AG10803 (cell line): Measurements from ENCODE around the gene ARL8B.
A peak's percentile ranks its signal among the peaks of the same experiment; 100 is the strongest.
"Not testable (repeated sequence)": the region's sequence is repeated elsewhere in the genome, so short reads cannot be mapped to it uniquely, and the experiment has no call there.

Source experiments
- DNase-seq: peaks from one replicate; pipeline ENCODE4 v3.0.0; 2010; ENCODE audit warnings: low read depth
- H3K4me3 ChIP-seq: 2 replicates; pipeline ENCODE4 v1.5.1; 2011; ENCODE audit warnings: mild to moderate bottlenecking, low read length, control low read depth
- TF ChIP-seq, protein P1 (sequence below): conservative IDR thresholded peaks from 2 replicates; pipeline ENCODE4 v1.5.1; 2011; ENCODE audit warnings: mild to moderate bottlenecking, low read length, control low read depth, inconsistent platforms

Gene ARL8B

DNA sequence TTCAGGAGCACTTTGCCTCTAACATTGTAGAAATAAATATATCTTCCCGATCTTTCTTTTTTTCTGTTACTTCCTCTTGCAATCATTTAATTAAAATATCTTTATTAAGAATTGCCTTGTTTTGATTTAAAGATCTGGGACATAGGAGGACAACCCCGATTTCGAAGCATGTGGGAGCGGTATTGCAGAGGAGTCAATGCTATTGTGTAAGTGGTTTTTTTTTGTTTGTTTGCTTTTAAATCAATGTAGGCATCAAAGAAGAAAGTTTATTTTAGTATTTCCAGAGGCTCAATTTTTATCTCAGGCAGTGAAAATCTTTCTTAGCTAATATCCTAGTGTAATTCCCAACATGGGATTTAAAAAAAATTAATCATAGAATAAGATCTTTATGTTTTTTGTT, 49.9 kb downstream of the ARL8B start:
- TF ChIP-seq, protein P1, sequence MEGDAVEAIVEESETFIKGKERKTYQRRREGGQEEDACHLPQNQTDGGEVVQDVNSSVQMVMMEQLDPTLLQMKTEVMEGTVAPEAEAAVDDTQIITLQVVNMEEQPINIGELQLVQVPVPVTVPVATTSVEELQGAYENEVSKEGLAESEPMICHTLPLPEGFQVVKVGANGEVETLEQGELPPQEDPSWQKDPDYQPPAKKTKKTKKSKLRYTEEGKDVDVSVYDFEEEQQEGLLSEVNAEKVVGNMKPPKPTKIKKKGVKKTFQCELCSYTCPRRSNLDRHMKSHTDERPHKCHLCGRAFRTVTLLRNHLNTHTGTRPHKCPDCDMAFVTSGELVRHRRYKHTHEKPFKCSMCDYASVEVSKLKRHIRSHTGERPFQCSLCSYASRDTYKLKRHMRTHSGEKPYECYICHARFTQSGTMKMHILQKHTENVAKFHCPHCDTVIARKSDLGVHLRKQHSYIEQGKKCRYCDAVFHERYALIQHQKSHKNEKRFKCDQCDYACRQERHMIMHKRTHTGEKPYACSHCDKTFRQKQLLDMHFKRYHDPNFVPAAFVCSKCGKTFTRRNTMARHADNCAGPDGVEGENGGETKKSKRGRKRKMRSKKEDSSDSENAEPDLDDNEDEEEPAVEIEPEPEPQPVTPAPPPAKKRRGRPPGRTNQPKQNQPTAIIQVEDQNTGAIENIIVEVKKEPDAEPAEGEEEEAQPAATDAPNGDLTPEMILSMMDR, result no peak
- no peak for DNase-seq
- no peak overlapping the region for H3K4me3 ChIP-seq

DNA sequence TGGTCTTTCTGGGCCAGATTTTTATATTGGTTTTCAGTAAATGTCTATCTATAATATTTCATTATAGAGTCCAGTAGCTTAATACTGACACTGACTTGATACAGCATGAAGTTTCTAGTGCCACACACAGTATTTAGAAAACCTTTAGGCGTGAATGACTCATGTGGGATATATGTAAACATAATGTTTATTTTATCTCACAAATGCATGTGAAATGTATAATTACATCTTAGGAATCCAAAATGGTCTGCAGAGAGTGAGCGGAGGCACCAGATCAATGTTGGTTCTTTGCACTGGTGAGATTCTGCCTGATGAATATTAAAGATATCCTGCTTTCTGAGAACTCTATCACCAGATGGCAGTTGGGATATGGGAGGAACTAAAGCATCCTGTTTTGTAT, 56.9 kb downstream of the ARL8B start:
- not testable (repeated sequence) for H3K4me3 ChIP-seq, DNase-seq

DNA sequence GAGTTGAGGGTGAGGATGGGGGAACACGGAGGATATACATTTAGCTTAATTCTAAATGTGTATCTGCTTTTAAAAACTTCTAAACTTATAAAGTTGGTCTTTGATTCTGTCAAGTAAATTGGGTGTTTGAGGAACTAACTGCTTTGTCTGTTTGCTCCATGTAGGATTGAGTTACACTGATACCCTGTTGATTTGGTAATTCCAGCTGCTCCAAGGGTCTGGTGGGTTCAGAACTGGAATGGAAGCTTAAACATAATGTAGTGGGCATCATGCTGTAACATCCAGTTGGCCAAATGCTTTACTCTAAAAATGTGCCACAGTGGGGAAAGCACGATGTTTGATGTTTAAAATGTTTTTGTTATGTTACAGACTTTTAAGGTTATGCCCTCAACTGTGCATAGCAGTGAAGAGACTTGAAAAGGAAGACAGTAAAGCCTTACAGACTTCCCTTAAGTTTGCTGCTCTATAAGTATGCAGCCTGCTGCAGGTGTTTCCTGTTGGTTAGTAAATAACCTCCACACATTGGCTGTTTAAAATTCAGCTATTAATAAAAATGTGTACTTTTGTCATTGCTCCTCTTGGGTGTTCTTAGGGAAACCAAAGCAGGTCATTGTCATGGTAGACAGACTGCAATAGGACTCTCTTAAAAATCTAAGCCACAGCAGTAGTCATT, 59.5 kb downstream of the ARL8B start:
- TF ChIP-seq, protein P1, result no peak
- H3K4me3 ChIP-seq, result no peak overlapping the region

DNA sequence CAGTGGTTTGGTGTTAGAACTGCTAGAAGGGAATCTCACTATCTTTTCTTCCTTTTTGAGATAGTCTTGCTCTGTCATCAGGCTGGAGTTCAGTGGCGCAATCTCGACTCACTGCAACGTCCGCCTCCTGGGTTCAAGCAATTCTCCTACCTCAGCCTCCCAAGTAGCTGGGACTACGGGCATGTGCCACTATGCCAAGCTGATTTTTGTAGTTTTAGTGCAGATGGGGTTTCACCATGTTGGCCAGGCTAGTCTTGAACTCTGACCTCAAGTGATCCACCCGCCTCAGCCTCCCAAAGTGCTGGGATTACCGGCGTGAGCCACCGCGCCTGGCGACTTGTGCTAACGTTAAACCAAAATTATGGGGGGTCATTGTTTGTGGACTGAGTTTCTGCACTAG, 61.6 kb downstream of the ARL8B start:
- not testable (repeated sequence) for H3K4me3 ChIP-seq

More for the DNA sequence above, 59.5 kb downstream of the ARL8B start:
- no peak for DNase-seq

DNA sequence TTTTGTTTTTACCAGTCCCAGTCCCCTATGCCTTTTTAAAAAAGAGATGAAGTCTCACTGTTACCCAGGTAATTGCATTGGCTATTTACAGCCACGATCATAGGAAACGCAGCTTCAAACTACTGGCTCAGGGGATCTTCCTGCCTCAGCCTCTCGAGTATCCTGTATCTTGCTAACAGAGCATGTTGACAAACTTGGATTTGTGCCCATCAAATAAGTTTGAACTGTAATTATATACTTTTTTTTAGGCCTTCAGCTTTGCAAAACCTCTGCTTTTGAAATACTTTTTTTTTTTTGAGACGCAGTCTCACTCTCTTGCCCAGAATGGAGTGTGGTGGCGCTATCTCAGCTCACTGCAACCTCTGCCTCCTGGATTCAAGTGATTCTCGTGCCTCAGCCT, 62.4 kb downstream of the ARL8B start:
- no peak overlapping the region for H3K4me3 ChIP-seq
- no peak for DNase-seq
- TF ChIP-seq, protein P1, result no peak

More for the DNA sequence above, 61.6 kb downstream of the ARL8B start:
- not testable (repeated sequence) for DNase-seq

DNA sequence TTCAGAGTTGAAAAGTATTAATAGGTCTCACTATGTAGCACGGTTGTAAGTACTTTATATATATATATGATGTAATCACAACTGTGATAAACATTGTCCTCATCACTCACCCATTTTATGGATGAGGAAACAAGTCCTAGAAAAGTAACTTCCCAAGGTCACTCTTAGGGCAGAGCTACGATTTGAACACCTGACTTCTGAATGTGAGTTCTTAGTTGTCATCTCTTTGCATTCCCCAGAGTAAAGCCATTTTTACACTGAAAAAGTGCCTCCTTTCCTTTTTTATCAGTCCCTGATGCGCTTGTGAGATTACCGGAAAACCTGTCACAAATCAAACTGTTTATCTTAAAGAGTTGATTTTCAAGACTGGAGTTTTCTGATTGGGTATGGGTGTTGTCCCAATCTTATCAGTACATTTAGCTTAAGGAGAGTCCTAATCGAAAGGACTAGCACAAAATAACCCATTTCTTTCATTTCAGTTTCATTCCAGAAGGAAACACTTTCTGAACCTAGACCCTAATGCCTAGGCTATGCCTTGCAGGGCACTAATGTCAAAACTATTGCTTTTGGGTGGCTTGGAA, 63.1 kb downstream of the ARL8B start:
- DNase-seq, result no peak
- no peak overlapping the region for H3K4me3 ChIP-seq
- TF ChIP-seq, protein P1, result no peak

DNA sequence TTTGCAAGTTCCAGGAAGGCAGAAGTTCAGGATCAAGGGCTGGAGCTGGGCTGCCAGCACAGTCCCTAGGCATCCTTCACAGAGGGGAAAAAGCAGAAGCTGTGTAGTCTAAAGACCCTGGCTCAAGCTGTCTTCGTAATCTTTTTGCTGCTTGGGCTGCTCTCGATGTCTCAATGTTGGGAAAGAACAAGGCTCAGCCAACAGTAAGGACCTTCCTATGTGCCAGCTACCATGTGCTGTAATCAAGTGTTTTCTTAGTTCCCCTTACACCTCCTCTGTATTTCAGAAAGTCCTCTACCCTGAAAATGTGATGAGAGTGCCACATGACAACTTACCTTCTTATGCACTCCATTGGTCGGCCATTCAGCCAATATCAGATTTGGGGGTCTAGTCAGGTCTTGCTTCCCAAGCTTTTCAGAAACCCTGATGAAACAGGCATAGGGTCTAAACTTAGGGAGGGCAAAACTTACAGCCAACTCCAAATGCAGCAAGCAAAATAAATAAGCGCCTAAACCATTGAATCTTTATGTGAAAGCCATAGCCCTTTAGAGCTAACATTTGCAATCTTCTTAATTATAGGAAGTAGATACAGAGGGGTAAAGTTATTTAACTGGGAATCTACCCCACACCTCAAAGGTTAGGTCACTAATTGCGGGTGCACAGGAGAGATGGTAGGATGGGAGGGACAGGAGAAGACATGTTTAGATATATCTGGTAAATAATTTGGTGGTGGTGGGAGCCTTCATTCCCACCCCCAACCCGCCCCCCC, 64.2 kb downstream of the ARL8B start:
- DNase-seq, result no peak
- TF ChIP-seq, protein P1, result no peak
- H3K4me3 ChIP-seq, result peak overlapping the region; percentile 73

DNA sequence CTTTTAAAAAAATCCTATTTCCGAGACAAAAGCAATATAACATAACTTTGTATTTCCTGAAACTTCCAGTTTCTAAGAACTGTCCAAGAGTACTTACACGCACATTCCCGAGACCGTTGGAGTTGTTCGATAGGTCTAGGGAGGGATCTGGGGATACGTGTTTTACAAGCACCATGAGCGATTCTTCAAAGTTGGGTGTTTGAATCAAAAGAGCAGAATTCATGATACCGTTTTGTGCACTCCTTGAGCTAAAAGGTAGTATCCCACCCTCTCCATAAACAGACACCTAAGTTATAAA, 64.7 kb downstream of the ARL8B start:
- TF ChIP-seq, protein P1, result no peak
- H3K4me3 ChIP-seq, result peak overlapping the region; percentile 73
- DNase-seq, result peak; percentile 49
